GM21447 (cell line): ENCODE results near the gene ZNF497.

Source experiments
- ATAC-seq: cut with Tn5 transposase; IDR thresholded peaks from one replicate; pipeline ENCODE4 v1.9.1; 2021; ENCODE audit not compliant: unreplicated experiment

The ZNF497 gene

DNA sequence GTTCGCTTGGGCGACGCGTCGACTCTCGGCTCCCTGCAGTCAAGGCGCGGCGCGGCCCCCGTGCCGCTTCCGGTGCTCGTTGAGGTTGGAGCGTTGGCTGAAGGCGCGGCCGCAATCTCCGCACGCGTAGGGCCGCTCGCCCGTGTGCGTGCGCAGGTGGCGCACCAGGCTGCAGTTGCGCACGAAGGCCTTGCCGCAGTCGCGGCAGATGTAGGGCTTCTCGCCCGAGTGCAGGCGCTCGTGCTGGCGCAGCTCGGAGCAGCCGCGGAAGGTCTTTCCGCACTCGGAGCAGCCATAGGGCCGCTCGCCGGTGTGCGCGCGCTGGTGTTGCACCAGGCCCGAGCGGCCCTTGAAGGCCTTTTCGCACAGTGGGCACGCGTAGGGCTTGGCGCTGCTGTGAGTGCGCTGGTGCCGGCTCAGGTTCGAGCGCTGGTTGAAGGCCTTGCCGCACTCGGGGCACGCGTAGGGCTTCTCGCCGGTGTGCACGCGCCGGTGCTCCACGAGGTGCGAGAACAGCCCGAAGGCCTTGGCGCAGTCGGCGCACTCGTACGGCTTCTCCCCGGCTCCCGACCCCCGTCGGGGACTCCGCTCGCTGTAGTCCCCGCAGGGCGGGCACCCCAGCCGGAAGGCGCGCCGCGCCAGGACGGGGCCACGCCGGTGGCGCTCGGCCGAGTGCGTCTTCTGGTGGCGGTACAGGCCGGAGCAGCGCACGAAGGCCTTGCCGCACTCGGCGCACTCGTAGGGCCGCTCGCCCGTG, 5.3 kb upstream of the ZNF497 start:
- ATAC-seq, result no peak

DNA sequence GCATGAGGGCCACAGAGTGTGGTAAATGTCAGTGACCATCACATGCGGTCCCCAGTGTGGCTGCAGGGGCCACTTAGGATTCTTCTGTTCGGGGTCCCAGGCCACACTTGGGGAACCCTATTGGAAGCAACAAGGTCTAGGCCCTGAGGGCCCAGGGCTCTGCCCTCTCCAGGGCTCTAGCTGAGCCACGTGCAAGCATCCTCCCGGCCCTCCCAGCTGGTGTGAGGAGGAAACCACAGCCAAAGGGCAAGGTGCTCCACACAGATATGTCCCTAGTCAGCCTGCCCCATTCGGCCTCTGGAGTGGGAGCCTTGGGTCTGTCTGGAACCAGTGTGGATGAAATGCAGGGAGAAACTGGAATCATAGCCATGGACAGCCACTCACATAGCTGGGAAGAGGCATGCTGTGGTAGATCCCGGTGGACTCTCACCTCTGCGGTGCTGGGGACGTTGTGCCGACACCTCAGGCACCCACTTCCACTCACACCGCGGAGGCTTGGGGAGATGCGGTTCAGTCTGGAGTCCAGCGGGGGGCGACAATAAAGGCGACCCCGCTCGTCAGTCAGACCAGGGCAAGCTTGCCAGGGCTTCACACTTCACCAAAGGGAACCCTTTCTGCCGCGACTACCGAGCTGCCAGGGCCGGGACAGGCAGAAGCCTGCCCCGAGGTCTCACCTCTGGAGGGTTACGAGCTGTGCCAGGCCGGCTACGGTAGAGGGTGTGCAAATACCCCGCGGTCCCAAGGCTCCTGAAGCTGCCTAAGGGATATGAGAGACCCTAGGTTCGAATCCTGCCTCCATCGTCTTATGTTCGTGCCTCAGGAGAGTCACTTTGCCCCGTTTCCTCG, 4.3 kb upstream of the ZNF497 start:
- no peak for ATAC-seq

DNA sequence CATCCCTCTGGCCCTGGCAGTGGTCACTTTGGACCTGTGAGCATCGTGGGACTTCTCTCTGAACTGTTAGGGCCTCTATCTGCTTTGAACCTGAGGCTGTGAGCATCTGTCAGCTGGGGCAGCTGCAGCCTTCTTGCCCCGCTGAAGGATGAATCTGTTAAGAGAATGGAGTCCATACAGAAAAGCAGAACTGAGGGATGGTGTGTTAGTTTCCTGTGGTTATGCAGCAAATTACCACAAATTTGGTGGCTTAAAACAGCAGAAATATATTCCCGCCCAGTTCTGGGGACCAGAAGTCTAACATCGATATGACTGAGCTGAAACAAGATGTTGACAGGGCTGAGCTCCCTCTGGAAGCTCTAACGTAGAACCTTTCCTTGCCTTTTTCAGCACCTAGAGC, 1.6 kb upstream of the ZNF497 start:
- ATAC-seq, result no peak

- no peak for ATAC-seq
Measured at GRCh38 chr19:58361900-58362271, 665 bp downstream of the ZNF497 start.

- no peak for ATAC-seq
Measured at GRCh38 chr19:58357481-58358145, 4.9 kb downstream of the ZNF497 start.

GRCh38 chr19:58356766-58357480, 5.6 kb downstream of the ZNF497 start:
- no peak for ATAC-seq

GRCh38 chr19:58355908-58356765, 6.4 kb downstream of the ZNF497 start:
- no peak for ATAC-seq

DNA sequence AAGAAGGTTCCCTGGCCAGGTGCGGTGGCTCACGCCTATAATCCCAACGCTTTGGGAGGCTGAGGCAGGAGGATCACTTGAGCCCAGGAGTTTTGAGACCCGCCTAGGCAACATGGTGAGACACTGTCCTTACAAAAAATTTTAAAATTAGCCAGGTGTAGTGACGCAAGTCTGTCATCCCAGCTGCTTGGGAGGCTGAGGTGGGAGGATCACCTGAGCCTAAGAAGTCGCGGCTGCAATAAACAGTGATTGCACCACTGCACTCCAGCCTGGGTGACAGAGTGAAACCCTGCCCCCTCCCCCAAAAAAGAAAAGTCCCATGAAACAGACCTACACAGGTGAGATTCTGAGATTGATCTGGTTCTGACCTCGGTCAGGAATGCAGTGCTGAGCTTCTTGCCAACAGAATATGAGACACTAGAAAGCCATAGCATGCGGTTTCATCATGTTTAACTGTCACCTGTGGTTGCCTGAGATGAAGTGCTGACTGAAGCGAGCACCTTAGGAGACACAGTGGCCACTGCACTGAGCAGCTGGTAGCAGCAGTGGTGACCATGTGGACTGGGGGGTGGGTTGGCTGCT, 7.2 kb downstream of the ZNF497 start:
- ATAC-seq, result no peak

- ATAC-seq, result no peak
Measured at GRCh38 chr19:58354478-58355030, 8.0 kb downstream of the ZNF497 start.

GRCh38 chr19:58353717-58354477, 8.7 kb downstream of the ZNF497 start:
- ATAC-seq, result no peak

DNA sequence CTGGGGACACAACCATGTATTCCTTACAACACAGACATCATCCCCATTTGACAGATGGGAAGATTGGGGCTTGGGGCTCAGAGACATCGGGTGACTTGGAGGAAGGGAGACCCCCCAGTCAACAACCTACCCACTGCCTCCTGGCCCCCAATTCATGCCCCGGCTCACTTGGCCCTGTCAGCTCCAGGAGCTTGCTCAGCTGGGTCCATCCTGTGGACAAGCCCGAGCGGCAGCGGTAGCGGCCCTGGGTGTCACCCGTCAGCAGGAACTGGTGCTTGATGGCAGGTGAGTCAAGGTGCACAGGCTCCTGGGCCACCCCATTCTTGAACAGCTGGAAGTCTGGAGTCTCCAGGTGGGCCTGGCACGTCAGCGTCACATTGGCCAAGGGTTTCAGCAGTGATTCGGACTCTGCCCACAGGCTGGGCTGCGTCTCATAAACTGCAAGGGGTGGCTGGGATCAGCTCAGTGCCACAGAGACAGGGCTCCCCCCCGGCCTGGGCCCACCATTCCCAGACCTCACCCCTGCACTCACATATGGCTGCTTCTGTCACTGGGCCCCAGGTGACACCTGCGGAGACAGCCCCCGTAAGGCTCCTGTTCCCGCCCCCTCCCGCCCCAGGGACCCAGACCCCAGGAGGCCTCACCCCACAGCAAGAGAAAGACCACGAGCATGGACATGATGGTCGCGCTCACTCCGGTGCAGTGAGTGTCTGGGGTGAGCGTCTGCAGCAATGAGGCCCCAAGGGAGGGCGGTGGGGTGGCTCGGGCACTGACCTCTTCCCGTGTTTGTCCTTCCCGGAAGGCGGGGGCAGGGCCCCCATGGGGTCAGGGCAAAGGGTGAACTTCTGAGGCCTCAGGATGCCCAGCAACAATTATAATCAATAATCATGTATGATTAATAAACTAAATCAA, 9.5 kb downstream of the ZNF497 start, which contains the start of gene A1BG:
A1BG (minus strand) TSS at position 733 of the 912 bp plus-strand sequence; CDS start at position 678, 55 bp downstream.
- ATAC-seq, result no peak

- no peak for ATAC-seq
Measured at GRCh38 chr19:58351990-58352755, 10.4 kb downstream of the ZNF497 start.

DNA sequence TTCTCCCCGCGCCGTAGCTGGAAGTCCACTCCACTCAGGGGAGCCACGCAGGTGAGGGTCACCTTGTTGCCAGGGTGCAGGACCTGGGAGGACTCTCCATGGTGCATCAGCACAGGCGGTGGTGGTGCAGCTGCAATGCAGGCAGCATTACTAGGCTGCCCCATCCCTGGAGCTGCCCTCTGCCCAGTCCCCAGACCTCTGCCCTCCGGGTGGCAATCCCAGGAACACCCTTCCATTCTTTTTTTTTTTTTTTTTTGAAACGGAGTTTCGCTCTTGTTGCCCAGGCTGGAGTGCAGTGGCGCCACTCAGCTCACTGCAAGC, 11.0 kb downstream of the ZNF497 start:
- no peak for ATAC-seq

DNA sequence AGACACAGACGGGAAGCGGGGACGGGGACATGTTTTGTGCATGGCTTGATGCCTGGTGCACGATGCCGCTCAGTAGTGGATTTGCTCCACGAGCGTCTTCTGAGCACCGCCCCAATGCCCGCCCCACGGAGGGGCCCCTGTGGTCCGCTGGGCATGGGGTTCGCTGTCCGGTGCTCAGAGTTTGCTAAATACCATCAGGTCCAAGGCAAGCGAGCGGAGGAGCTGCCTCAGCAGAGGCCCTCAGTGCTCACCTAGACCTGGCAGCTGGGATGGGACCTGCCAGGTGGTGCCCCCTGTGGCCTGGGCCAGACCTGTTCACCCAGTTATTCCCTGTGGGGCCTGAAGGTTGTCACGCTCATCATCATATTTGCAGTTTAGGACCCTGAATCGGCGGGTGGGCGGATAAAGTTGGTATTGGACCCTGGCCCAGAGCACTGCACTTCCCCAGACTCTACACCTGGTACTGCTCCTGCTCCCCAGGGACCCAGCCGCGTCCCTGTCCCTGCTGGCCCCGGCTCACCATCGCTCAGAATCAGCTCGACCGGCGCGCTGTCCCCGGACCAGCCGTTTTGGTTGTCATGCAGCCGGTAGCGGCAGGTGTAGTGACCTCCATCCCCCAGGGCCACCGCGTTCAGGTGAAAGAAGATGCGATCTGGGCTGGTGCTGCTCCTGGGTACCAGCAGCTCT, 11.5 kb downstream of the ZNF497 start:
- no peak for ATAC-seq

GRCh38 chr19:58350001-58350861, 12.3 kb downstream of the ZNF497 start:
- no peak for ATAC-seq

- ATAC-seq, result no peak
Measured at GRCh38 chr19:58349590-58349989, 13.0 kb downstream of the ZNF497 start.
